Smooth muscle cell (in vitro differentiated cells): ENCODE measurements around the gene POLR3H. TPM values are rescaled to one million over a fixed set of nuclear protein-coding genes. Genes with fewer than 3 reads are reported as not detected.

ENCODE experiments used
- DNase-seq: peaks from one replicate; lab custom pipeline; 2025; ENCODE audit not compliant: unreplicated experiment; lab: John Stamatoyannopoulos, UW
- H2AFZ ChIP-seq: fragments of 200-600 bp; sonication (generic); 2 replicates; pipeline ENCODE4 v1.6.0; 2016; ENCODE audit warnings: antibody characterized with exemption, low read depth, mild to moderate bottlenecking
- H3F3A ChIP-seq: fragments of 200-600 bp; sonication (generic); 2 replicates; pipeline ENCODE4 v1.6.0; 2017; ENCODE audit warnings: antibody characterized with exemption, low read depth
- H3K27ac ChIP-seq: fragments of 200-600 bp; sonication (generic); 2 replicates; pipeline ENCODE4 v1.5.1; 2016; ENCODE audit warnings: low read depth, mild to moderate bottlenecking
- H3K27me3 ChIP-seq: fragments of 200-600 bp; sonication (generic); 2 replicates; pipeline ENCODE4 v1.6.1; 2016; ENCODE audit warnings: low read depth, mild to moderate bottlenecking
- H3K36me3 ChIP-seq: fragments of 200-600 bp; sonication (generic); 2 replicates; pipeline ENCODE4 v1.5.1; 2016; ENCODE audit warnings: low read depth
- H3K4me1 ChIP-seq: fragments of 200-600 bp; sonication (generic); 2 replicates; pipeline ENCODE4 v1.5.1; 2016; ENCODE audit warnings: low read depth
- H3K4me2 ChIP-seq: fragments of 200-600 bp; sonication (generic); 2 replicates; pipeline ENCODE4 v1.6.0; 2016; ENCODE audit warnings: mild to moderate bottlenecking
- H3K4me3 ChIP-seq: fragments of 200-600 bp; sonication (generic); 2 replicates; pipeline ENCODE4 v1.5.1; 2016; ENCODE audit warnings: mild to moderate bottlenecking
- H3K79me2 ChIP-seq: fragments of 200-600 bp; sonication (generic); 2 replicates; pipeline ENCODE4 v1.6.0; 2016; ENCODE audit warnings: low read depth, mild to moderate bottlenecking
- H3K9ac ChIP-seq: fragments of 200-600 bp; sonication (generic); 2 replicates; pipeline ENCODE4 v1.6.0; 2016; ENCODE audit warnings: low read depth
- H3K9me3 ChIP-seq: fragments of 200-600 bp; sonication (generic); replicated peaks from 2 replicates; pipeline ENCODE4 v1.5.1; 2016; ENCODE audit warnings: low read depth
- H4K20me1 ChIP-seq: fragments of 200-600 bp; sonication (generic); 2 replicates; pipeline ENCODE4 v1.6.0; 2016; ENCODE audit warnings: low read depth
- WGBS: methylation state at CpG from one replicate; pipeline ENCODE4 v1.1.7; 2016; ENCODE audit warnings: low lambda C conversion rate; 5-methylcytosine and 5-hydroxymethylcytosine counted together
- polyA plus RNA-seq: library from polyadenylated mRNA; unstranded; fragments of >200 nt; fragmentation: Nextera tagmentation; extraction: Ambion mirVana; gene quantifications from 2 replicates; pipeline ENCODE4 v1.2.1, GENCODE V29; 2016
- total RNA-seq: library from RNA; depleted of rRNA; stranded (reverse); fragments of >200 nt; gene quantifications from 2 replicates; pipeline ENCODE4 v1.2.3, GENCODE V29; 2014
- TF ChIP-seq, protein P1 (sequence below): fragments of 200-600 bp; sonication (generic); IDR thresholded peaks from 2 replicates; pipeline ENCODE4 v1.5.1; 2017; ENCODE audit warnings: borderline replicate concordance, mild to moderate bottlenecking, antibody characterized with exemption; ENCODE audit not compliant: insufficient read depth, poor library complexity, severe bottlenecking

The POLR3H gene
- total and polyA plus RNA-seq, 2 experiments from 2014 or later, result 12.1 to 20.3 TPM

- H4K20me1 ChIP-seq, result peaks cover 72% of the 10 kb centered on the region
Observed at GRCh38 chr22:41501209-41501608, 43.1 kb downstream of the POLR3H start.

DNA sequence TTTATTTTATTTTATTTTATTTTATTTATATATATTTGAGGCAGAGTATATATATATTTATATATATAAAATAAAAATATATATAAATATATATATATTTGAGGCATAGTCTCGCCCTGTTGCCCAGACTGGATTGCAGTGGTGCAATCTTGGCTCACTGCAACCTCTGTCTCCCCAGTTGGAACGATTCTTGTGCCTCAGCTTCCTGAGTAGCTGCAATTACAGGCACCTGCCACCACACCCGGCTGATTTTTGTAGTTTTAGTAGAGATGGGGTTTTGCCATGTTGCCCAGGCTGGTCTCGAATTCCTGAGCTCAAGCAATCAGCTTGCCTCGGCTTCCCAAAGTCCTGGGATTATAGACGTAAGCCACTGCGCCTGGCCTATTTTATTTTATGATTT is 44.0 kb downstream of the POLR3H start:
- peaks cover 26% of the 10 kb centered on the region for H3K79me2 ChIP-seq
- no peaks in the 10 kb centered on the region for H3K27me3 ChIP-seq
- no peak overlapping the region for H3K9ac ChIP-seq
- H2AFZ ChIP-seq, result no peak overlapping the region
- H3K4me1 ChIP-seq, result no peaks in the 10 kb centered on the region
- peaks cover 75% of the 10 kb centered on the region for H4K20me1 ChIP-seq
- no peak overlapping the region for H3K4me3 ChIP-seq
- H3F3A ChIP-seq, result no peaks in the 10 kb centered on the region
- DNase-seq, result no peak
- TF ChIP-seq, protein P1, sequence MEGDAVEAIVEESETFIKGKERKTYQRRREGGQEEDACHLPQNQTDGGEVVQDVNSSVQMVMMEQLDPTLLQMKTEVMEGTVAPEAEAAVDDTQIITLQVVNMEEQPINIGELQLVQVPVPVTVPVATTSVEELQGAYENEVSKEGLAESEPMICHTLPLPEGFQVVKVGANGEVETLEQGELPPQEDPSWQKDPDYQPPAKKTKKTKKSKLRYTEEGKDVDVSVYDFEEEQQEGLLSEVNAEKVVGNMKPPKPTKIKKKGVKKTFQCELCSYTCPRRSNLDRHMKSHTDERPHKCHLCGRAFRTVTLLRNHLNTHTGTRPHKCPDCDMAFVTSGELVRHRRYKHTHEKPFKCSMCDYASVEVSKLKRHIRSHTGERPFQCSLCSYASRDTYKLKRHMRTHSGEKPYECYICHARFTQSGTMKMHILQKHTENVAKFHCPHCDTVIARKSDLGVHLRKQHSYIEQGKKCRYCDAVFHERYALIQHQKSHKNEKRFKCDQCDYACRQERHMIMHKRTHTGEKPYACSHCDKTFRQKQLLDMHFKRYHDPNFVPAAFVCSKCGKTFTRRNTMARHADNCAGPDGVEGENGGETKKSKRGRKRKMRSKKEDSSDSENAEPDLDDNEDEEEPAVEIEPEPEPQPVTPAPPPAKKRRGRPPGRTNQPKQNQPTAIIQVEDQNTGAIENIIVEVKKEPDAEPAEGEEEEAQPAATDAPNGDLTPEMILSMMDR, result no peak
- no peak overlapping the region for H3K4me2 ChIP-seq
- WGBS, result 95% methylated on average over 7 of the region's 7 CpGs
- H3K27ac ChIP-seq, result no peak overlapping the region
- H3K36me3 ChIP-seq, result no peaks in the 10 kb centered on the region
- no peaks in the 10 kb centered on the region for H3K9me3 ChIP-seq

More at GRCh38 chr22:41501209-41501608, 43.1 kb downstream of the POLR3H start:
- Histone ChIP-seq H3K9ac (no peak overlapping the region), H3K9me3 (no peaks in the 10 kb centered on the region), H3K4me1 (no peaks in the 10 kb centered on the region), H2AFZ (no peak overlapping the region), H3K27me3 (no peaks in the 10 kb centered on the region), H3K79me2 (peaks cover 21% of the 10 kb centered on the region), H3K4me2 (no peak overlapping the region), H3F3A (no peaks in the 10 kb centered on the region), H3K27ac (no peak overlapping the region), H3K4me3 (no peak overlapping the region), H3K36me3 (no peaks in the 10 kb centered on the region)
- WGBS, result 96% methylated on average over 5 of the region's 5 CpGs
- DNase-seq, result no peak
- TF ChIP-seq, protein P1, result no peak

DNA sequence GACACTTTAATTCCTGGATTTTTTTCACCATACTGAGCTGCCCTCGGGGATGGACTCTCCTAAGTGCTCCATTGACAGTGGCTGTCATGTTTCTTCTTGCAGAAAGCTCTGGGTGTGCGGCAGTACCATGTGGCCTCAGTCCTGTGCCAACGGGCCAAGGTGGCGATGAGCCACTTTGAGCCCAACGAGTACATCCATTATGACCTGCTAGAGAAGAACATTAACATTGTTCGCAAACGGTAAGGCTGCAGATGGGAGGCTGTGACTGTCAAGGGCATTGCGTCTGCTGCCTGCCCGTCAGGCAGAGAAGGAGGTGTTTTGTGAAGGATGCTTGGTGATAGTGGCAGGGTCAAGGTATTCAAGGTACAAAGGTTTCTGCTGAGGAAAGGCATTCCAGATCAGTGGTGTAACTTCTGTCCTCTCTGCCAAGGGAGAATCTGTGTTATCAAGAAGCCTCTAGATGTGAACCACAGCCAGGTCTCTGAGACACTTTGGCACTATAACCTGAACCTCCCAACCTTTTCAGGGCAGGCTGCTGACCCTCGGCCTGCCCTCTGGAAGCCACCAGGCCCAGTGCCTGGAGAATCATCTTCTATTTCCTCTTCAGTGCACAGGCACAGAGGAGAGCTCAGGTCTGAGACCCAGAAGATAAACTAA is 44.5 kb downstream of the POLR3H start:
- peaks cover 77% of the 10 kb centered on the region for H4K20me1 ChIP-seq
- 96% methylated on average over 10 of the region's 10 CpGs for WGBS
- DNase-seq, result no peak

More for the DNA sequence above, 44.5 kb downstream of the POLR3H start:
- Histone ChIP-seq H3K27me3 (no peaks in the 10 kb centered on the region), H2AFZ (no peak overlapping the region), H3K9ac (no peak overlapping the region), H3K4me1 (no peaks in the 10 kb centered on the region), H3K79me2 (peaks cover 29% of the 10 kb centered on the region), H3K27ac (no peak overlapping the region), H3K4me3 (no peak overlapping the region), H3K9me3 (no peaks in the 10 kb centered on the region), H3F3A (no peaks in the 10 kb centered on the region), H3K4me2 (no peak overlapping the region), H3K36me3 (no peaks in the 10 kb centered on the region)
- TF ChIP-seq, protein P1, result no peak
